ENCODE data around the gene EDA. TPM values are rescaled to one million over a fixed set of nuclear protein-coding genes. Genes with fewer than 3 reads are reported as not detected.

EDA gene
- total and polyA plus RNA-seq, 7 donors: 0.82 to 6.4 (median 3.6) TPM

- intact Hi-C loops (cut with DNase I): loop anchor here (5.0 kb wide), 1 partner anchor 517 kb away; the partner anchor contains the start of gene IGBP1
- TF ChIP-seq POLR2A (IDR thresholded peaks at IDR 0.05) (no peak), EP300 (IDR thresholded peaks at IDR 0.05) (no peak), POLR2AphosphoS5 (IDR thresholded peaks at IDR 0.05) (no peak)
- TF ChIP-seq, protein P1, sequence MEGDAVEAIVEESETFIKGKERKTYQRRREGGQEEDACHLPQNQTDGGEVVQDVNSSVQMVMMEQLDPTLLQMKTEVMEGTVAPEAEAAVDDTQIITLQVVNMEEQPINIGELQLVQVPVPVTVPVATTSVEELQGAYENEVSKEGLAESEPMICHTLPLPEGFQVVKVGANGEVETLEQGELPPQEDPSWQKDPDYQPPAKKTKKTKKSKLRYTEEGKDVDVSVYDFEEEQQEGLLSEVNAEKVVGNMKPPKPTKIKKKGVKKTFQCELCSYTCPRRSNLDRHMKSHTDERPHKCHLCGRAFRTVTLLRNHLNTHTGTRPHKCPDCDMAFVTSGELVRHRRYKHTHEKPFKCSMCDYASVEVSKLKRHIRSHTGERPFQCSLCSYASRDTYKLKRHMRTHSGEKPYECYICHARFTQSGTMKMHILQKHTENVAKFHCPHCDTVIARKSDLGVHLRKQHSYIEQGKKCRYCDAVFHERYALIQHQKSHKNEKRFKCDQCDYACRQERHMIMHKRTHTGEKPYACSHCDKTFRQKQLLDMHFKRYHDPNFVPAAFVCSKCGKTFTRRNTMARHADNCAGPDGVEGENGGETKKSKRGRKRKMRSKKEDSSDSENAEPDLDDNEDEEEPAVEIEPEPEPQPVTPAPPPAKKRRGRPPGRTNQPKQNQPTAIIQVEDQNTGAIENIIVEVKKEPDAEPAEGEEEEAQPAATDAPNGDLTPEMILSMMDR (IDR thresholded peaks at IDR 0.05): no peak
- Histone ChIP-seq H3K4me1 (peaks cover 0 to 4% (median 0%) of the 10 kb centered on the region in 4 donors), H3K4me3 (peak overlapping the region in 3 of 4 donors; percentile 61 to 65 (median 64)), H3K27ac (peak overlapping the region in 2 of 4 donors; percentile 31 to 39), H3K27me3 (no peaks in the 10 kb centered on the region), H3K9me3 (no peaks in the 10 kb centered on the region), H3K36me3 (no peaks in the 10 kb centered on the region)
- no peak for DNase-seq
- 33 to 36% methylated on average over 7 of the region's 7 CpGs for WGBS, 2 donors
These were observed 571 bp upstream of the EDA start for GRCh38 chrX:69615342-69615741.

GRCh38 chrX:69616457-69617203, 717 bp downstream of the EDA start:
- peak overlapping the region; percentile 44 to 65 (median 62) for H3K4me3 ChIP-seq
- no peaks in the 10 kb centered on the region for H3K9me3 ChIP-seq
- 0 to 1% methylated on average over 53 of the region's 53 CpGs for WGBS, 2 donors
- intact Hi-C loops (cut with DNase I): loop anchor here (1.0 to 5.0 kb wide), 2 partner anchors 78 to 516 kb away; partner anchors contain the start of gene IGBP1
- DNase-seq: peak; percentile 66
- H3K36me3 ChIP-seq: no peaks in the 10 kb centered on the region
- no peaks in the 10 kb centered on the region for H3K27me3 ChIP-seq
- peak overlapping the region; percentile 42 to 72 (median 48) for H3K27ac ChIP-seq
- TF ChIP-seq, protein P1 (IDR thresholded peaks at IDR 0.05): no peak
- TF ChIP-seq EP300 (IDR thresholded peaks at IDR 0.05) (no peak), POLR2AphosphoS5 (IDR thresholded peaks at IDR 0.05) (no peak), POLR2A (IDR thresholded peaks at IDR 0.05) (no peak)
- peaks cover 0 to 4% (median 0%) of the 10 kb centered on the region in 4 donors for H3K4me1 ChIP-seq

DNA sequence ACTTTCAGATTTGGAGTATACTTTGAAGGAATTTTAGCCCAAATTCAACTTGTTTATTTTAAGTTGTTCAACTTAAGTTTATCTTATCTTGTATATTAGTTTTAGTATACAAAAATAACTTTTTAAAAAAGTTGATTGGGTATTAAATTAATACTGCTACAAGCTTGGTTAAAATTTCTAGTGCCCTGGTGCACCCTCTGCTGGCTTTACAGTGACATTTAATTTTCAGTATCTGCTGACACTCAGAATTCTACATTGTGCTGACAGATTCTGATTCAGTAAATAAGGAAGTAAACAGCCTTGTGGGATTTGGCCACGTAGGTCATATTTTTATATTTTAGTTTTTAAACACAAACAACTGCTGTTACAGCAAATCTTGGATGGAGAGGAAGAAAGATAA, 2.9 kb downstream of the EDA start:
- 0 to 2% methylated on average over 1 of the region's 1 CpG for WGBS, 2 donors
- no peak for TF ChIP-seq POLR2A (IDR thresholded peaks at IDR 0.05)
- TF ChIP-seq, protein P1 (IDR thresholded peaks at IDR 0.05): peak in 3 of 4 experiments; percentile 13 to 38 (median 21)
- Histone ChIP-seq H3K4me1 (peaks cover 0 to 4% (median 0%) of the 10 kb centered on the region in 4 donors), H3K36me3 (no peaks in the 10 kb centered on the region), H3K27me3 (no peaks in the 10 kb centered on the region), H3K4me3 (no peak overlapping the region), H3K9me3 (no peaks in the 10 kb centered on the region), H3K27ac (no peak overlapping the region)
- no peak for DNase-seq
- intact Hi-C loops (cut with DNase I): loop anchor here (5.0 kb wide), 1 partner anchor 513 kb away; the partner anchor contains the start of gene IGBP1

- H3K4me1 ChIP-seq: no peaks in the 10 kb centered on the region
- no peaks in the 10 kb centered on the region for H3K36me3 ChIP-seq
- H3K9me3 ChIP-seq: no peaks in the 10 kb centered on the region
- intact Hi-C loops (cut with DNase I): no loop called here
- 80 to 81% methylated on average over 1 of the region's 1 CpG for WGBS, 2 donors
- no peaks in the 10 kb centered on the region for H3K27me3 ChIP-seq
- H3K4me3 ChIP-seq: no peak overlapping the region
- no peak overlapping the region for H3K27ac ChIP-seq
- DNase-seq: no peak
- TF ChIP-seq POLR2AphosphoS5 (IDR thresholded peaks at IDR 0.05) (no peak), POLR2A (IDR thresholded peaks at IDR 0.05) (no peak), EP300 (IDR thresholded peaks at IDR 0.05) (no peak)
- TF ChIP-seq, protein P1 (IDR thresholded peaks at IDR 0.05): no peak
These were observed 10.2 kb downstream of the EDA start for GRCh38 chrX:69626129-69626528.
